LNCaP clone FGC (cell line): ENCODE data around the gene COBL.

Experiments
- DNase-seq: peaks from one replicate; pipeline ENCODE4 v3.0.0-alpha.2; 2011; ENCODE audit warnings: low read depth
- H3K4me3 ChIP-seq: 2 replicates; pipeline ENCODE4 v1.5.1; 2011; ENCODE audit warnings: mild to moderate bottlenecking, low read depth, low read length, control low read depth
- CTCF ChIP-seq: IDR thresholded peaks from 2 replicates; pipeline ENCODE4 v1.5.1; 2012; ENCODE audit warnings: mild to moderate bottlenecking; ENCODE audit not compliant: control insufficient read depth, insufficient read depth; ENCODE audit errors: extremely low read depth

The COBL gene

GRCh38 chr7:51134013-51134441 is 182.6 kb downstream of the COBL start:
- DNase-seq, result no peak
- no peak for TF ChIP-seq CTCF
- H3K4me3 ChIP-seq, result no peak overlapping the region

GRCh38 chr7:51132661-51133060 is 183.9 kb downstream of the COBL start:
- TF ChIP-seq CTCF, result no peak
- no peak for DNase-seq
- H3K4me3 ChIP-seq, result no peak overlapping the region

GRCh38 chr7:51129527-51130472 is 186.8 kb downstream of the COBL start:
- DNase-seq, result peak; percentile 33
- no peak overlapping the region for H3K4me3 ChIP-seq
- TF ChIP-seq CTCF, result no peak

- no peak for TF ChIP-seq CTCF
- no peak for DNase-seq
- H3K4me3 ChIP-seq, result no peak overlapping the region
These were observed 187.8 kb downstream of the COBL start for GRCh38 chr7:51128545-51129435.

GRCh38 chr7:51127618-51127904 is 189.0 kb downstream of the COBL start:
- H3K4me3 ChIP-seq, result no peak overlapping the region
- no peak for DNase-seq
- TF ChIP-seq CTCF, result no peak

GRCh38 chr7:51126813-51127617 is 189.6 kb downstream of the COBL start:
- DNase-seq, result no peak
- no peak for TF ChIP-seq CTCF
- H3K4me3 ChIP-seq, result no peak overlapping the region
